Measurements from ENCODE around the gene RPP14.

Gene RPP14

DNA sequence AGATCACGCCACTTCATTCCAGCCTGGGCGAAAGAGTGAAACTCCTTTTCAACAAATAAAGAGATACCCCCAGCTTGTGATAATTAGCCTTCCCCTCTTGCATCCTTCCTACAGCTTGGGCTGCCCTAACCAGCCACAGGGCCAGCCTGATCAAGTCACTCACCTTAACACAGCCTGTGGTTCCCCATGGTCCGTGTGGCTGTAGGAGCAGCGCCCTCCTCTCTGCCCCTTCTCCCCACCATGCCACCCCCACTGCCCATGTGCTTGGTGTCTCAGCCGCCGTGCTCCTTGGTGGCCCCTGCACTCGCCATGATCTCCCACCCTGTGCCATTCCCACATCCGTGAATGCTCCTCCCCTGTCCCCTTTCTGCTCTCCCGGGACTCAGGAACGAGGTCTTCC lies 13.2 kb upstream of the RPP14 start:
- DNase-seq = no peak

DNA sequence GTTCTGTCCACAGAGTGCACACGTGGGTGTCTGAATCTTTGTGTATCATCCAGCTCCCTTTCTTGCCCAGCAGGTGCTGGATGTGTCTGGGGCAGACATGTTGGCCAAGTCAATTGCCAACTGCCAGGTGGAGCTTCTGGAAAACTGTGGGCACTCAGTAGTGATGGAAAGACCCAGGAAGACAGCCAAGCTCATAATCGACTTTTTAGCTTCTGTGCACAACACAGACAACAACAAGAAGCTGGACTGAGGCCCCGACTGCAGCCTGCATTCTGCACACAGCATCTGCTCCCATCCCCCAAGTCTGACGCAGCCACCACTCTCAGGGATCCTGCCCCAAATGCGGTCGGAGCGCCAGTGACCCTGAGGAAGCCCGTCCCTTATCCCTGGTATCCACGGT lies 12.5 kb upstream of the RPP14 start:
- DNase-seq = no peak

- no peak for DNase-seq
Observed at GRCh38 chr3:58296269-58296668, 9.8 kb upstream of the RPP14 start.

GRCh38 chr3:58296843-58297242 lies 9.2 kb upstream of the RPP14 start:
- no peak for DNase-seq

- no peak for DNase-seq
Observed at GRCh38 chr3:58298190-58298589, 7.9 kb upstream of the RPP14 start.

- no peak for DNase-seq
Observed at GRCh38 chr3:58299075-58299474, 7.0 kb upstream of the RPP14 start.

DNA sequence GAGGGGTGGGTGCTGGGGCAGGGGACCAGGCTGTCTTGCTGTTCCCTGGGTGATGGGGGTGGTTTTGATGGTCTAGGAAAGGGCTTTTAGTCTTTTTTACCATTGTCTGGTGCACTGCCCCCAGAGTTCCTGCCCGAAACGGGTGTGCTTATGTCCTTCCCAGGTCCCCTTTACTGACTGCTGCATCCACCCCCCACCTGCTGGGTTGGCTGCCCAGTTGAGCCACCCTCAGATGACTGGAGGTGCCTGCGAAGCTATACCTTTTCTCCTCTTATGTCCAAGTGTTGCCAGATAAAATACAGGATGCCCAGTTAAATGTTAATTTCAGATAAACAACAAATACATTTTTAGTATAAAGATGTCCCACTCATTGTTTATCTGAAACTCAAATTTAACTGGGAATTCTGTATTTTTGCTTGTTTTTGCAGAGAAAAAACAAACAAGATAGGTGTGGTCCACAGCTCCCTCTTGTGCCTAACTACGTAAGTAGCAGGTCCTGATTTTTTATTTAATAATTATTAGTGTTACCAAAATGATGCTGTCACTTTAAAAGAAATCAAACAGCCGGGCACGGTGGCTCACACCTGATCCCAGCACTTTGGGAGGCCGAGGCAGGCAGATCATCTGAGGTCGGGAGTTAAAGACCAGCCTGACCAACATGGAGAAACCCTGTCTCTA lies 6.1 kb upstream of the RPP14 start:
- DNase-seq = no peak

DNA sequence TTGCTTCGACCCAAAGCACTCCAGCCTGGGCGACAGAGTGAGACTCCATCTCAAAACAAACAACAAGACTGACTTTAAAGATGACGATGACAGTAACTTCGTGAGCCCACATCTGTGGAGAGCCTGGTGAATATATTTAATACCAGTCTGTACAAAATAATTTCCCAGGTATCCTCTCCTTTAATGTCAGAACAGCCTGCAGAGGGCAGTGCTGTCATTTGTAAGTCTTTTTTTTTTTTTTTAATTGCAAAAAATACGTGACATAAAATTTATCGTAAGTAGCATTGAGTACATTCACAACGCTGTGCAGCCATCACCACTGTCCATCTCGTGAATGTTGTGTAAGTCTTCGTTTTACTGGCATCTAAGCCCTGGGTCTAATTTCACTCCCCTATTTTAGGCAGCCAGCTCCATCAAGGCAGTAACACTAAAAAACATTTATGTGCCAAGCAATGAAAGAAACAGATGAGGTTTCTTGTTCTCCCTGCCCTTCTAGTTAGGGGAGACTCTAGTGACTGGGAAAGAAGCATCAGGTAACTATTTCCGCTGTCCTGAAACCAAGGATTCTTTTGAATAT lies 1.7 kb downstream of the RPP14 start:
- DNase-seq = peak; percentile 33

DNA sequence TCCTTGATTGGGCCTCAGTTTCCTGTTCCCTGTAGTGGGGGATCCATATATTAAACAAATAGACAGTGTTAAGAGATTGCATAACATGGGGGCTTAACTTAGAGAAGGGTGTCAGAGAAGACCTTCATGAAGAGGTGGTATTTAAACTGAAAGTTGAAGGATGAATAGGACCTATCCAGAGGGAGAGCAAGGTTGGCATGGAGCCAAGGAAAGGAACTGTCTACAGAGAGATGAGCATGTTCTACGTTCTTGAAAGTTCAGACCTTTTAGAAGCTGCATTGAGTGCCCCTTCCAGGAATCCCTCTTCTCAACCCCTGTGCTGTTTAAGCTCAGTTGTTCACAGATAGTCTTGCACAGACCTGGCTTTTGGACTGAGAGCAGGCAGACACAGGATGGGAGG lies 2.7 kb downstream of the RPP14 start:
- DNase-seq = no peak

DNA sequence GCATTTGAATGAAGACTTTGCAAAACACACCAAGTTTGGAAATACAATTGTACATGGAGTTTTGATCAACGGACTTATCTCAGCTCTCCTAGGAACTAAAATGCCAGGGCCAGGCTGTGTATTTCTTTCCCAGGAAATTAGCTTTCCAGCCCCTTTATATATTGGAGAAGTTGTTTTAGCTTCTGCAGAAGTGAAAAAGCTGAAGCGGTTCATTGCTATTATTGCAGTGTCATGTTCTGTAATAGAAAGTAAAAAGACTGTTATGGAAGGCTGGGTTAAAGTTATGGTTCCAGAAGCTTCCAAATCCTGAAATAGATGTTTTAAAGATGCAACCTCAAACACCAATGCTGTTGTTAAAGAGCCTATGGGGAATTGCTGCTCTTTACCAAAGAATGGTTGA lies 11.8 kb downstream of the RPP14 start:
- no peak for DNase-seq

- DNase-seq = no peak
Observed at GRCh38 chr3:58321791-58322190, 15.7 kb downstream of the RPP14 start.

GRCh38 chr3:58322793-58323192 lies 16.7 kb downstream of the RPP14 start:
- DNase-seq = no peak

GRCh38 chr3:58323529-58324390 lies 17.7 kb downstream of the RPP14 start:
- no peak for DNase-seq

DNA sequence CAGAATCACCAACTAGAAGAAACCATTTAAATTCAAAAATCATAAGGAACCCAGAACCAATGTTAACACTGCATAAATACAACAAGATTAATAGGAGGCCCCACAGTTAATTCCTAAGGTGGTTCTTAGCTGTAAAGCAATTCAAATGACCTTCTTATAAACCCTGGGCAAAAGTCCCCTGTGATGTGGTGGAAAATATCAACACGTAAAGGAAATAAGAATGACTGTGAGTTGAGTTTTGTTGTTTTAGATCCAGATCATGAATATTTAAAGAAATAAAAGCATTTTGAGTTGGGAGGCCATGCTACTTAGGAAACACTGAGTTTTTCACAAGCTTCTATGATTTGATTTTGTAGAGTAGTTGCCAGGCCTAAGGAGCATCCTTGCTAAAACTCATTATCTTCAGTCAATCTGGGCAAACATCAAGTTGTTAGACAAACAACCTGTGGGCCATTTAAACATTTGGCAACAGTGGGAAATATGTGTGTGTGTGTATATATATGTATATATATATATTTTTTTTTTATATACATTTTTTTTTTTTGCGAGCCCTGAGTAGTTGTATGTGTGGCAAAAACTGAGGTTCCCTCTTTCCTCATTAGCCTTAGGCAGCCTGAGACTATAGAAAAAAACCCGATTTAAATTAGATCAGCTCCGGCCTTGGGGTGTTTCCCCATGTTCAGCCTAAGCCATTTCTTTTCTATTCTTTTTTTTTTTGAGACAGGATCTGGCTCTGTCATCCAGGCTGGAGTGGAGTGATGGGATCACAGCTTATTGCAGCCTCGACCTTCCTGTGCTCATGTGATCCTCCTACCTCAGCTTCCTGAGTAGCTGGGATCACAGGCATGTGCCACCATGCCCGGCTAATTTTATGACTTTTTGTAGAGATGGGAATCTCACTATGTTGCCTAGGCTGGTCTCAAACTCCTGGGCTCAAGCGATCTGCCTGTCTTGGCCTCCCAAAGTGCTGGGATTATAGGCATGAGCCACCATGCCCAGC lies 18.6 kb downstream of the RPP14 start:
- DNase-seq = no peak

DNA sequence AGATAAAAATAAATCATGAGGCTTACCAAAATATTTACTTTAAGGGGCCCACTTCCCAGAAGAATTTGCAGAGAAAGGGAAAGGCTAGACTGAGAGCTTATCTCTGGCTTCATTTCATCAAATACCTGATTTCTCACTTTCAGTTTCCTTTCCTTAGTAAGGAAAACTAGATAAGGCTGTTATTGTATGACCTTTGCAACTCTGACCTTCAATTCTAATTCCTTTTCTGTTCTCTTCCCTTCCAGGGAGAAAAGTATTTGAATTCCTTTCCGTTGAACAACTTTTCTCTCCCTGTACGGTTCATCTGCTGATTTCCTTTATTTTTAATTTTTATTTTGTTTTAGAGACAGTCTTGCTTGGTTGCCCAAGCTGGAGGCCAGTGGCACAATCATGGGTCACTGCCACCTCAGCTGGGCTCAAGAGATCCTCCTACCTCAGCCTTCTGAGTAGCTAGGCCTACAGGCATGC lies 19.5 kb downstream of the RPP14 start:
- DNase-seq = no peak

GRCh38 chr3:58326267-58326900 lies 20.3 kb downstream of the RPP14 start:
- no peak for DNase-seq

DNA sequence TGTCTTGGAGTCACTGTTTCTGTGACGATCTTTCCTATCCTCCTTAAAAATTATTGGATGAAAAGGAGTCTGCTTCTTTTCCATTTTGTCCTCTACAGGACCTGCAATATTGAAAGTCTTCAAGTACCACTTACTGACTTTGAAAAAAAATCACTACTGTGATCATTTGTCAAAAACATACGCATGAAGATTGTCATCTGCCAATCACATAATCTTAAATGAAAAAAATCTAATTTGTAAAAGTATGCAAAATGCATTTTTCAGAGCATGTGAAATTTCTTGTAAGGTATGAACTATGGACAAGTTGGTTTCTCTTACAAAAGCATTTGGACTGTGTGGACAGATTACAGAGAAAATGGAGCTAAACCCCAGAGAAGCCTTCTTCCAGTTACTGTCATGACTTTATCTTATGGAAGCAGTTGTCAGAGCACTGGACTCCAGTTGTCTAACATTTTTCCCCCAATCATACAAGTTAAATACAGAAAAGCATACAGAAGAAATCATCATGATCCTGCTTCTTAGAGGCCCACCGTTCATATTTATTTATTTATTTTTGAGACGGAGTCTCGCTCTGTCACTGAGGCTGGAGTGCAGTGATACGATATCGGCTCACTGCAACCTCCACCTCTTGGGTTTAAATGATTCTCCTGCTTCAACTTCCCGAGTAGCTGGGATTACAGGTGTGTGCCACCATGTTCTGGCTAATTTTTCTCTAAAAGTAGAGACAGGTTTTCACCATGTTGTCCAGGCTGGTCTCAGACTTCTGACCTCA lies 23.3 kb downstream of the RPP14 start:
- no peak for DNase-seq

- no peak for DNase-seq
Observed at GRCh38 chr3:58329922-58330413, 23.9 kb downstream of the RPP14 start.

DNA sequence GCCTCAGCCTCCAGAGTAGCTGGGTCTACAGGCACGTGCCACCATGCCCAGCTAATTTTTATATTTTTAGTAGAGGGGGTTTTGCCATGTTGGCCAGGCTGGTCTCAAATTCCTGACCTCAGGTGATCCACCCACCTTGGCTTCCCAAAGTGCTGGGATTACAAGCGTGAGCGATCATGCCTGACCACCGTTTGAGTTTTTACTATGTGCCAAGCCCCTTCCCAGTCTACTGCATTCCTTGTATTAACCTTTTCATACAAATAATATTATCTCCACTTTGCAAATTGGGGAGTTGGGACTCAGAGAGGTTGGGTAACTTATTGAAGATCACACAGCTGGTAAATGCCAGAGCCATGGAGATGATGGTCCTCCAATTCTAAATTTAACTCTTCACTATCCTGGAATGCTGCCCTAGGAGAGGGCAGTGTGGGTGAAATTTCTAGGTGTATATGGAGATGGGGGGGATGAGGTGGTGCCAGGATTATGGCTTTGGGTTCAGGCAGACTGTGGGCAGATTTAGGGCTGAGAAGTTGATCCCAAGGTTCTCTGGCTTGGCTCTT lies 25.6 kb downstream of the RPP14 start:
- DNase-seq = no peak

- DNase-seq = peak; percentile 50
Observed at GRCh38 chr3:58332575-58333188, 26.6 kb downstream of the RPP14 start, which contains the start of gene PXK. Gene PXK, plus strand, starts transcription at chr3:58332892. Its CDS starts 97 bp downstream, at chr3:58332989.

All from NCI-H2171 (cell line).